Prostate gland (tissue), 2 donors: Measurements from ENCODE around the gene MTERF1. TPM values are rescaled to one million over a fixed set of nuclear protein-coding genes. Genes with fewer than 3 reads are reported as not detected.

Experiments
- DNase-seq: peaks from one replicate; pipeline ENCODE4 v3.0.0-alpha.2; 2019; ENCODE audit warnings: low spot score
- H3K27ac ChIP-seq, 2 donors: fragments of 200-600 bp; sonication (generic); 2 replicates each; pipeline ENCODE4 v1.5.1; 2017 to 2019
- H3K27me3 ChIP-seq: fragments of 200-600 bp; sonication (generic); replicated peaks from 2 replicates; pipeline ENCODE4 v1.5.1; 2019; ENCODE audit not compliant: insufficient read depth
- H3K36me3 ChIP-seq, 2 donors: fragments of 200-600 bp; sonication (generic); 1 replicate in 1 of 2; 2 replicates in 1 of 2; pipeline versions ENCODE4 v1.5.1 to v1.8.1; 2017 to 2019
- H3K4me1 ChIP-seq: fragments of 200-600 bp; sonication (generic); replicated peaks from 2 replicates; pipeline ENCODE4 v1.5.1; 2019
- H3K4me3 ChIP-seq, 2 donors: fragments of 200-600 bp; sonication (generic); 2 replicates each; pipeline ENCODE4 v1.5.1; 2017 to 2019
- H3K9me3 ChIP-seq: fragments of 200-600 bp; sonication (generic); 2 replicates; pipeline ENCODE4 v1.5.1; 2017
- CTCF ChIP-seq, 4 experiments: fragments of 200-600 bp in 2 of 4; fragments of 450-650 bp in 2 of 4; sonication (generic) in 2 of 4; IDR thresholded peaks; 1 replicate in 3 of 4; 2 replicates in 1 of 4; pipeline ENCODE4 v1.5.1; 2016 to 2019; ENCODE audit warnings: antibody characterized with exemption in 4 of 4, mild to moderate bottlenecking in 2 of 4, moderate library complexity in 2 of 4
- POLR2A ChIP-seq: fragments of 450-650 bp; IDR thresholded peaks from one replicate; pipeline ENCODE4 v1.6.1; 2016; ENCODE audit warnings: antibody characterized with exemption, mild to moderate bottlenecking
- POLR2AphosphoS5 ChIP-seq: sonication (generic); formaldehyde crosslinking; IDR thresholded peaks from one replicate; pipeline ENCODE4 v1.6.1; 2017; ENCODE audit warnings: antibody characterized with exemption
- WGBS: methylation state at CpG from one replicate; pipeline ENCODE4 v1.1.5; 2018; 5-methylcytosine and 5-hydroxymethylcytosine counted together
- intact Hi-C: fragments of 100-400 bp; cut with DNase I; formaldehyde crosslinking; loops from one replicate; pipeline ENCODE4 v1.14.2; 2022
- total RNA-seq, 2 donors: library from RNA; depleted of rRNA; stranded (reverse); fragments of >200 nt; gene quantifications; one replicate each; pipeline ENCODE4 v1.1.0, GENCODE V29; 2016

The MTERF1 gene
- total RNA-seq, 2 donors from 2014 or later: 6.1 to 8.1 TPM

GRCh38 chr7:91850455-91850854 lies 30.0 kb downstream of the MTERF1 start:
- Histone ChIP-seq H3K9me3 (no peaks in the 10 kb centered on the region), H3K27ac (no peak overlapping the region), H3K4me3 (no peak overlapping the region), H3K36me3 (no peaks in the 10 kb centered on the region), H3K4me1 (no peaks in the 10 kb centered on the region), H3K27me3 (no peaks in the 10 kb centered on the region)
- TF ChIP-seq POLR2AphosphoS5 (peak; percentile 47), CTCF (IDR thresholded peaks at IDR 0.05) (no peak)
- intact Hi-C loops: no loop called here
- DNase-seq: no peak

- intact Hi-C loops: no loop called here
- Histone ChIP-seq H3K27me3 (no peaks in the 10 kb centered on the region), H3K4me3 (no peak overlapping the region), H3K36me3 (no peaks in the 10 kb centered on the region), H3K27ac (no peak overlapping the region), H3K4me1 (no peaks in the 10 kb centered on the region), H3K9me3 (no peaks in the 10 kb centered on the region)
- no peak for DNase-seq
- TF ChIP-seq POLR2A (no peak), POLR2AphosphoS5 (no peak), CTCF (IDR thresholded peaks at IDR 0.05) (no peak)
- 51% methylated on average over 4 of the region's 4 CpGs for WGBS
Measured at GRCh38 chr7:91847876-91848588, 32.5 kb downstream of the MTERF1 start.

- no peak for TF ChIP-seq POLR2AphosphoS5
- TF ChIP-seq CTCF (IDR thresholded peaks at IDR 0.05): no peak
- no peak for TF ChIP-seq POLR2A
- no peaks in the 10 kb centered on the region for H3K36me3 ChIP-seq
- 38% methylated on average over 4 of the region's 4 CpGs for WGBS
- no peak overlapping the region for H3K4me3 ChIP-seq
- no peak for DNase-seq
- H3K4me1 ChIP-seq: no peaks in the 10 kb centered on the region
- no peaks in the 10 kb centered on the region for H3K9me3 ChIP-seq
- intact Hi-C loops: no loop called here
- no peaks in the 10 kb centered on the region for H3K27me3 ChIP-seq
- H3K27ac ChIP-seq: no peak overlapping the region
Measured at GRCh38 chr7:91847231-91847630, 33.3 kb downstream of the MTERF1 start.

GRCh38 chr7:91846436-91846835 lies 34.1 kb downstream of the MTERF1 start:
- intact Hi-C loops: no loop called here
- Histone ChIP-seq H3K9me3 (no peaks in the 10 kb centered on the region), H3K36me3 (no peaks in the 10 kb centered on the region), H3K4me1 (no peaks in the 10 kb centered on the region), H3K27me3 (no peaks in the 10 kb centered on the region), H3K4me3 (no peak overlapping the region), H3K27ac (no peak overlapping the region)
- TF ChIP-seq POLR2AphosphoS5 (no peak), POLR2A (no peak), CTCF (IDR thresholded peaks at IDR 0.05) (no peak)
- DNase-seq: no peak

GRCh38 chr7:91843831-91844230 lies 36.7 kb downstream of the MTERF1 start:
- H3K27me3 ChIP-seq: no peaks in the 10 kb centered on the region
- no peak overlapping the region for H3K4me3 ChIP-seq
- intact Hi-C loops: no loop called here
- DNase-seq: no peak
- H3K9me3 ChIP-seq: no peaks in the 10 kb centered on the region
- 85% methylated on average over 2 of the region's 2 CpGs for WGBS
- H3K27ac ChIP-seq: no peak overlapping the region
- no peaks in the 10 kb centered on the region for H3K4me1 ChIP-seq
- TF ChIP-seq POLR2AphosphoS5: no peak
- no peak for TF ChIP-seq CTCF (IDR thresholded peaks at IDR 0.05)
- no peak for TF ChIP-seq POLR2A
- H3K36me3 ChIP-seq: no peaks in the 10 kb centered on the region
